Epithelial cell of proximal tubule (primary cell): ENCODE measurements around the gene ATPAF2. TPM values are rescaled to one million over a fixed set of nuclear protein-coding genes. Genes with fewer than 3 reads are reported as not detected.
A peak's percentile ranks its signal among the peaks of the same experiment; 100 is the strongest.

ENCODE experiments used
- DNase-seq: peaks from one replicate; pipeline ENCODE4 v3.0.0-alpha.2; 2011; ENCODE audit warnings: low read depth
- H3K4me3 ChIP-seq: 2 replicates; pipeline ENCODE4 v1.5.1; 2011; ENCODE audit warnings: low read depth, mild to moderate bottlenecking, low read length
- CTCF ChIP-seq: conservative IDR thresholded peaks from 2 replicates; pipeline ENCODE4 v1.5.1; 2012; ENCODE audit warnings: low read depth, mild to moderate bottlenecking, low read length
- total RNA-seq: library from RNA; depleted of rRNA; stranded (reverse); fragments of >200 nt; gene quantifications from 2 replicates; pipeline ENCODE4 v1.2.3, GENCODE V29; 2015

ATPAF2 gene
- total RNA-seq, 1 donor from 2014 or later: 19.5 TPM

GRCh38 chr17:17981330-17981729 lies 57.6 kb downstream of the ATPAF2 start:
- H3K4me3 ChIP-seq: no peak overlapping the region
- no peak for DNase-seq
- no peak for TF ChIP-seq CTCF

GRCh38 chr17:17979778-17980177 lies 59.2 kb downstream of the ATPAF2 start:
- DNase-seq: no peak
- no peak for TF ChIP-seq CTCF
- no peak overlapping the region for H3K4me3 ChIP-seq

- TF ChIP-seq CTCF: no peak
- no peak overlapping the region for H3K4me3 ChIP-seq
- no peak for DNase-seq
Measured at GRCh38 chr17:17978481-17979424, 60.2 kb downstream of the ATPAF2 start.

- H3K4me3 ChIP-seq: no peak overlapping the region
- no peak for DNase-seq
- no peak for TF ChIP-seq CTCF
Measured at GRCh38 chr17:17976931-17977570, 61.9 kb downstream of the ATPAF2 start.

GRCh38 chr17:17975436-17975835 lies 63.5 kb downstream of the ATPAF2 start:
- DNase-seq: no peak
- TF ChIP-seq CTCF: no peak
- H3K4me3 ChIP-seq: no peak overlapping the region

- H3K4me3 ChIP-seq: peak overlapping the region; percentile 81
- no peak for TF ChIP-seq CTCF
Measured at GRCh38 chr17:17972952-17973254, 66.1 kb downstream of the ATPAF2 start.

More at GRCh38 chr17:17972952-17973254, 66.1 kb downstream of the ATPAF2 start:
- DNase-seq: no peak
